GM19238 (cell line): Measurements from ENCODE around the gene LAMTOR2.
A peak's percentile ranks its signal among the peaks of the same experiment; 100 is the strongest.
"Not testable (repeated sequence)": the region's sequence is repeated elsewhere in the genome, so short reads cannot be mapped to it uniquely, and the experiment has no call there.

Experiments
- DNase-seq: peaks from one replicate; pipeline ENCODE4 v3.0.0; 2011; ENCODE audit warnings: low spot score; ENCODE audit not compliant: insufficient read length

Gene LAMTOR2

DNA sequence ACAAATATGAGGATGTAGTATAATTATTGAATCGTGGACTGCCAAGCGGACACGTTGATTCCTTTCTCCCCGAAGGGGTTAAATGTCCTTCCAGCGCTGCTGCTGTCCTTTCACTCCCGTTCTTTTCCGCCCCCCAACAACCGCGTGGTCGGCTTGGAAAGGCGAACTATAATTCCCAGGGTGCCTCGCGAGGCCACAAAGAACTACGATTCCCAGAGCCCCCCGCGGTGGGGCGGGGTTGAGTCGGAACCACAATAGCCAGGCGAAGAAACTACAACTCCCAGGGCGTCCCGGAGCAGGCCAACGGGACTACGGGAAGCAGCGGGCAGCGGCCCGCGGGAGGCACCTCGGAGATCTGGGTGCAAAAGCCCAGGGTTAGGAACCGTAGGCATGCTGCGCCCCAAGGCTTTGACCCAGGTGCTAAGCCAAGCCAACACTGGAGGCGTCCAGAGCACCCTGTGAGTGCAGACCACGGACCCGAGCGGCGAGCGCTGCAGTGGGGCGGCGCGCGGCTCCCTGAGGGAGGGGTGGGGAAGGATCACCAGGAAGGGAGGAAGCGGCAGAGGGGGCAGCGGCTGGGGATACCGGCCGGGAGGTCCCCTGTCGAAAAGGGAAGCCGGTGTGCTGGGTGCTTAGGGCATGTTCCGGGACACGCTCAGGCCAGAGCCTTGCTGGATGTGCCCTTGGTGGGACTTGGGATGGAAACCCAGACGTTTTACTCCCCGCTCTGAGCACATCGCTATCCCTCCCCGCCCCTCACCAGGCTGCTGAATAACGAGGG lies at the start of gene LAMTOR2:
TSS of gene LAMTOR2 (plus strand) at position 283 of the 781 bp plus-strand sequence. CDS start at position 391, 108 bp downstream.
- DNase-seq = peak; percentile 95

- no peak for DNase-seq
These were observed 49.6 kb upstream of the LAMTOR2 start for GRCh38 chr1:156004843-156005584.

GRCh38 chr1:156006666-156007376 lies 47.8 kb upstream of the LAMTOR2 start:
- DNase-seq = no peak

DNA sequence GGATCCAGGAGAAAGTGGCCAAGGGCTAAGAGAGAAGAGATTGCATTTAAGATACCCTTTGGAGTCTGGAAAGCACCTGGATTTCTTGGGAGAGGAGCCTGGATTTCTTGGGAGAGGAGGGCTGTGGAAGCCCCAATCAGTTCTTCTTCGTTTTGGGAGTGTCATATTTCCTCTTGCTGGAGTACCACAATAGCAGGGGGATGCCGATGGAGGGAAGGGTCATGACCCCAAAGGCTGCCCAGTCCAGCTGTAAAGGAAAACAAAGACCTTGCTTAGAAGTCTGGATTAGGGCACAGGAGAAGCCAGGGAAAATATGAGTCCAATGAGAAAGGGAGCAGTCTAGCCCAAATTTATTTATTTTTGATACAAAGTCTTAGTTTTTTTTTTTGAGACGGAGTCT lies 45.2 kb upstream of the LAMTOR2 start:
- DNase-seq = no peak

GRCh38 chr1:156012051-156012817 lies 42.3 kb upstream of the LAMTOR2 start:
- DNase-seq = peak; percentile 62

GRCh38 chr1:156014829-156015228 lies 39.8 kb upstream of the LAMTOR2 start:
- DNase-seq = no peak

GRCh38 chr1:156019946-156020292 lies 34.7 kb upstream of the LAMTOR2 start:
- DNase-seq = no peak

DNA sequence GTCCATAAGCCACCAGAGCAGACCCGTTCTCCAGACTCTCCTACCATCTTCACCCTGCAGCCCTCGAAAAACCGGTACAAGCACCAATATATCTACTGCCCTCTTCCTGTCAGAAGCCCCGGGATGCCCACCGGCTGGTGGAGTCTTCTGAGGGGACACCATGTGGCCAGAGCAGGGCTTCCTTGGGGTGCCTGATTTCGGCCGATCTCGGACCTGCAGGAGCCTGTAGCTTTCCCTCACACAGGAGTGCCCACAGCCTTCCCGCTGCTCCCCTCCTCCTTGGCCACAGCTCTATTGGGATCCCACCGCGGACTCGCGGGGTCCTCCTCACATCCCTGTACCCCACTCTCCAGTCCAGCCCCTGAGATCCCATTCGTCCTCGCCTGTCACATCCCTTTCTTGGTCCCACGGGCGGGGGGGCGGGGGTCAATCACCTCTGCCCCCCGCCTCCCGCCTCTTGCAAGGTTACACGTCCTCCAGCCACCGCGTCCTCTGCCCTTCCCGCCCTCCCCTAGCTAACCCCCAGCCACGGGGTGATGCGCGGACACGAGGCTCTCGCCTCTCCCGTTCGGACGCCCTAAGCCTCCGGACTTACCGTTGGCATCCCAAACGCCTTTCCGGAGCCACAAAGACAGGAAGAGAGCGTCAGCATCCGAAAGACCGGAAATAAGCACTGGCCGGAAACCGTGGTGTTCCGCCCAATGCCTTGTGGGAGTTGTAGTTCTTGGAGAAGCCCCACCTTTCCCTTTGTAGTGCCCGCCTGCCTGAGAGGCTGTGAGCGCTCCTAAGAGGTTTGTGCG lies 34.1 kb upstream of the LAMTOR2 start, which contains the start of gene SSR2:
TSS of gene SSR2 (minus strand) at position 659 of the 800 bp plus-strand sequence. CDS start 784 bp downstream, outside the sequence.
- peak; percentile 96 for DNase-seq

GRCh38 chr1:156021093-156021428 lies 33.5 kb upstream of the LAMTOR2 start:
- no peak for DNase-seq

- DNase-seq = no peak
These were observed 32.6 kb upstream of the LAMTOR2 start for GRCh38 chr1:156021954-156022353.

DNA sequence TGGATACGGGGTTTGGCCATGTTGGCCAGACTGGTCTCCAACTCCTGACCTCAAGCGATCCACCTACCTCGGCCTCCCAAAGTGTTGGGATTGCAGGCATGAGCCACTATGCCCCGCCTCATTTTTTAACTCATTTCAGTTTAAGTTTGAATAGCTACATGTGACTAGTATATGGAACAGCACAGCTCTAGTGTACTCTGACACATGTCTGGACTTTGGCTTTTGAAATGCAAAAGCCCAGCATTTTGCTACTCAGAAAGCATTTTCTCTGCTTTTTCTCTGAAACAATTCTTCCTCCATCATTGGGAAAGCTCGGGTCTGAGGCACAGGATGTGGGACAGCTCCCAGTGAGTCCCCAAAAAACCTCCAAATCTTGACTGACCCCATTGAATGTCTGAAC lies 29.8 kb upstream of the LAMTOR2 start:
- DNase-seq = no peak

GRCh38 chr1:156025876-156026275 lies 28.7 kb upstream of the LAMTOR2 start:
- DNase-seq = peak; percentile 23

DNA sequence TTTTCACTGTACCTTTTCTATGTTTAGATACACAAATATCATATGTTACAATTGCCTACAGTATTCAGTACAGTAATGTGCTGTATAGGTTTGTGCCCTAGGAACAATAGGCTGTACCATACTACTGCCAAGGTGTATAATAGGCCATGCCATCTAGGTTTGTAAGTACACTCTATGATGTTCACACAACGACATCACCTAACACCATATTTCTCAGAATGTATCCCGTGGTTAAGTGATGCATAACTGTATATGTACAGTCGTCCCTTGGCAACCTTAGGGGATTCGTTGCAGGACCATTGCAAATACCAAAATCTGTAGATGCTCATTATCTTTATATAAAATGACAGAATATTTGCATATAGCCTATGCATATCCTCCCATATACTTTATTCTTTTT lies 28.0 kb upstream of the LAMTOR2 start:
- DNase-seq = no peak

DNA sequence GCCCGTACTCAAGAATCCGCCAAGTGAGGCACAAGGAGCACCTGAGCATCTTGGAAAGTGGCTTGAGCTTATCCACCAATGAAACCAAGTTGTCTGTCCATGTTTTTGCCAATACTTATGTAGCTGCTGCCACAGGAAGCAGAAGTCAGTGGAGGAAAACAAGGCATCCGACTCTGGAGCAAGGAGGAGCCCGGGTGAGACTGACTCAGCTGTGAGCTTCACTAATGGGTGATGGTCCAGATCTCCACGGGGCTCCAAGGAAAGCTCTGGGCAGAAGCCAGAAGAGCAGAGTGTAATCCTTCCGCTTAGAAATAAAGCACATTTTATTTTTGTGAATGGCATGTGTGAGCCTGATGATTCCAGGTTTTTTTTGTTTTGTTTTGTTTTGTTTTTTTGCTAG lies 21.6 kb upstream of the LAMTOR2 start:
- no peak for DNase-seq

- DNase-seq = not testable (repeated sequence)
These were observed 19.6 kb upstream of the LAMTOR2 start for GRCh38 chr1:156034991-156035390.

GRCh38 chr1:156042828-156043227 lies 11.8 kb upstream of the LAMTOR2 start:
- DNase-seq = no peak

- no peak for DNase-seq
These were observed 9.5 kb upstream of the LAMTOR2 start for GRCh38 chr1:156045076-156045475.

DNA sequence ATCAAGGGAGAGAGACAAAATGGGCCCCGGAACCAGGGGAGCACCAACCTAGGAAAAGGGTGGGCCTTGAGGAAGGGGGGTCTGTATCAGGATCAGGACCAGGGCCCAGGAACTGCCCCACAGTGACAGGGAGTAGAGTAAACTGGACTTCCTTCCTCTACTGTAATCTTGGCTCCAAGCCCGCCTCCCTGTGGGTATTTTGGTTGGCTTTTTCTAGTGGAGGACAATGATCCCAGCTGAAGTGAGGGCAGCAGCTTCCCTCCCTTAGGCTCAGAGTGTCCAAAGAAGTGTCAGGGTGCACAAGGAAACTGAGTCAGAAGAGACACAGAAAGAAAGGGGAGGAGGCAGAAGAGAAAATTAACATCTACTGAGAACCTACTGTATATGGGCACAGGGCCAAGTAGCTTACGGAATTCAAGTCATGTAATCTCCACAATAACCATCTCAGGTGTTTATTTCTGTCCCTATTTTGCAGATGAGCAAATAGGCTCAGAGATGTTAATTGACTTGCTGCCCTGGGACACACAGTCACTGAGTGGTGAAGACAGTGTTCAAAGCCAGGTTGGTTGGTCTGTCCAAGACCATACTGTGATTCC lies 5.8 kb upstream of the LAMTOR2 start:
- DNase-seq = no peak

DNA sequence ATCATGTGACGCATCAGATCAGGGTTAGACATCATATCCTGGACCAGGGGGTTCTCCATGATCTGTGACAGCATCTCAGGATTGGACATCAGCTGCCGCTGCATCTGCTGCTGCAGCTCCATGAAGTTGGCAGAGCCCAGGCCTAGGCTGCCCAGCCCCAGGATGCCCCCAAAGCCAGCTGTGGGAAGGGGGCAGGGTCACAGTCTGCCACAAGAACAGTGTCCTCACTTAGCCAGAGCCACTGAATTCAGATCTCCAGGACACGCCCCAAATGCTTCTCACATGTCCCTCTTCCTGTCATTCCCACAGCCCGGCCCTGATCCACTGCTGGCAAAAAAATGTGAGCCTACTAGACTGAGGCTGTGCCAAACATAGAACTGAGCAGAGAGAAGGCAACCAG lies 4.2 kb upstream of the LAMTOR2 start:
- no peak for DNase-seq
